ENCODE measurements around the gene STMN3. TPM values are rescaled to one million over a fixed set of nuclear protein-coding genes. Genes with fewer than 3 reads are reported as not detected.
"Not testable (repeated sequence)": the region's sequence is repeated elsewhere in the genome, so short reads cannot be mapped to it uniquely, and the experiment has no call there.

STMN3 gene
- total RNA-seq, 4 donors from 2014 or later = 9.4 to 23.0 (median 12.0) TPM

GRCh38 chr20:63656451-63656850 lies 3.2 kb upstream of the STMN3 start:
- TF ChIP-seq POLR2A (IDR thresholded peaks at IDR 0.05) = no peak
- TF ChIP-seq, protein P1, sequence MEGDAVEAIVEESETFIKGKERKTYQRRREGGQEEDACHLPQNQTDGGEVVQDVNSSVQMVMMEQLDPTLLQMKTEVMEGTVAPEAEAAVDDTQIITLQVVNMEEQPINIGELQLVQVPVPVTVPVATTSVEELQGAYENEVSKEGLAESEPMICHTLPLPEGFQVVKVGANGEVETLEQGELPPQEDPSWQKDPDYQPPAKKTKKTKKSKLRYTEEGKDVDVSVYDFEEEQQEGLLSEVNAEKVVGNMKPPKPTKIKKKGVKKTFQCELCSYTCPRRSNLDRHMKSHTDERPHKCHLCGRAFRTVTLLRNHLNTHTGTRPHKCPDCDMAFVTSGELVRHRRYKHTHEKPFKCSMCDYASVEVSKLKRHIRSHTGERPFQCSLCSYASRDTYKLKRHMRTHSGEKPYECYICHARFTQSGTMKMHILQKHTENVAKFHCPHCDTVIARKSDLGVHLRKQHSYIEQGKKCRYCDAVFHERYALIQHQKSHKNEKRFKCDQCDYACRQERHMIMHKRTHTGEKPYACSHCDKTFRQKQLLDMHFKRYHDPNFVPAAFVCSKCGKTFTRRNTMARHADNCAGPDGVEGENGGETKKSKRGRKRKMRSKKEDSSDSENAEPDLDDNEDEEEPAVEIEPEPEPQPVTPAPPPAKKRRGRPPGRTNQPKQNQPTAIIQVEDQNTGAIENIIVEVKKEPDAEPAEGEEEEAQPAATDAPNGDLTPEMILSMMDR (IDR thresholded peaks at IDR 0.05) = no peak
- DNase-seq (ENCODE audit: low spot score in 2 of 2) = no peak
- H3K4me3 ChIP-seq (ENCODE audit: low read depth, poor library complexity, severe bottlenecking) = no peak overlapping the region
- intact Hi-C loops (cut with DNase I; ENCODE audit: low total_unique reads) = no loop called here
- WGBS, 2 donors = 82 to 95% methylated on average over 3 of the region's 3 CpGs

- DNase-seq (ENCODE audit: low spot score in 2 of 2) = peak in 1 of 2 donors; percentile 83
- intact Hi-C loops (cut with DNase I; ENCODE audit: low total_unique reads) = no loop called here
- TF ChIP-seq, protein P1 (IDR thresholded peaks at IDR 0.05) = no peak
- TF ChIP-seq POLR2A (IDR thresholded peaks at IDR 0.05) = no peak
- no peak overlapping the region for H3K4me3 ChIP-seq (ENCODE audit: low read depth, poor library complexity, severe bottlenecking)
- 43 to 53% methylated on average over 2 to 4 of the region's 4 CpGs for WGBS, 2 donors
These were observed 2.0 kb upstream of the STMN3 start for GRCh38 chr20:63655249-63655648.

GRCh38 chr20:63653974-63654668 lies 897 bp upstream of the STMN3 start:
- intact Hi-C loops (cut with DNase I; ENCODE audit: low total_unique reads) = no loop called here
- TF ChIP-seq POLR2A (IDR thresholded peaks at IDR 0.05) = no peak
- TF ChIP-seq, protein P1 (IDR thresholded peaks at IDR 0.05) = no peak
- no peak for DNase-seq (ENCODE audit: low spot score in 2 of 2)
- no peak overlapping the region for H3K4me3 ChIP-seq (ENCODE audit: low read depth, poor library complexity, severe bottlenecking)
- 40 to 49% methylated on average over 14 to 15 of the region's 15 CpGs for WGBS, 2 donors

- TF ChIP-seq, protein P1 (IDR thresholded peaks at IDR 0.05) = no peak
- intact Hi-C loops (cut with DNase I; ENCODE audit: low total_unique reads) = no loop called here
- no peak for DNase-seq (ENCODE audit: low spot score in 2 of 2)
- 0 to 1% methylated on average over 58 to 68 of the region's 91 CpGs for WGBS, 2 donors
- peak overlapping the region; percentile 31 for H3K4me3 ChIP-seq (ENCODE audit: low read depth, poor library complexity, severe bottlenecking)
These were observed 838 bp downstream of the STMN3 start for GRCh38 chr20:63652192-63652980.

DNA sequence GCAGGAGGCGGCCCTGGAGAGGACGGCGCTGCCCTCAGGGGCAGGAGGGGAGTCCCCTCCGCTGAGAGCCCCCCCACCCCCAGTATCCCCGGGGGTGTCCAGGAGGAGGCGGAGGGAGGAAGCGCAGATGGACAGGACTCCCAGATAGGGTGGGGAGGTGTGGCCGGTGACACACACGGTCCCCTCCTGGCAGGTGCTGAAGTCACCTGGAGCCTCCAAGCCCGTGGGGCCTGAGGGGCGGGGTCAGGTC lies 1.4 kb downstream of the STMN3 start:
- no peak overlapping the region for H3K4me3 ChIP-seq (ENCODE audit: low read depth, poor library complexity, severe bottlenecking)
- TF ChIP-seq POLR2A (IDR thresholded peaks at IDR 0.05) = no peak
- TF ChIP-seq, protein P1 (IDR thresholded peaks at IDR 0.05) = no peak
- 12 to 18% methylated on average over 8 to 11 of the region's 11 CpGs for WGBS, 2 donors
- no peak for DNase-seq (ENCODE audit: low spot score in 2 of 2)
- intact Hi-C loops (cut with DNase I; ENCODE audit: low total_unique reads) = no loop called here

GRCh38 chr20:63650486-63650885 lies 2.7 kb downstream of the STMN3 start:
- DNase-seq (ENCODE audit: low spot score in 2 of 2); H3K4me3 ChIP-seq (ENCODE audit: low read depth, poor library complexity, severe bottlenecking); intact Hi-C loops (cut with DNase I; ENCODE audit: low total_unique reads): not testable (repeated sequence)
- 92 to 96% methylated on average over 4 to 8 of the region's 25 CpGs for WGBS, 2 donors

Measured in lower leg skin (tissue), 4 donors.